ENCODE results near the gene CSF1. TPM values are rescaled to one million over a fixed set of nuclear protein-coding genes. Genes with fewer than 3 reads are reported as not detected.

Gene CSF1
- total RNA-seq, 2 donors from 2014 or later, result 46.8 to 95.4 TPM

- peaks cover 65% of the 10 kb centered on the region for H3K36me3 Mint-ChIP-seq (ENCODE audit: low read depth)
- peaks cover 9% of the 10 kb centered on the region for H3K4me1 Mint-ChIP-seq
- no peak overlapping the region for H3K4me3 Mint-ChIP-seq
- H3K9me3 Mint-ChIP-seq, result no peaks in the 10 kb centered on the region
- no peaks in the 10 kb centered on the region for H3K27me3 Mint-ChIP-seq
- H3K27ac Mint-ChIP-seq, result no peak overlapping the region
- no peak for ATAC-seq (replicated peaks)
Observed at GRCh38 chr1:109929170-109929569, 18.5 kb downstream of the CSF1 start.

- Mint-ChIP-seq H3K27me3 (no peaks in the 10 kb centered on the region), H3K9me3 (no peaks in the 10 kb centered on the region), H3K27ac (peak overlapping the region; percentile 79), H3K36me3 (ENCODE audit: low read depth) (peaks cover 59% of the 10 kb centered on the region), H3K4me1 (peaks cover 13% of the 10 kb centered on the region), H3K4me3 (no peak overlapping the region)
- no peak for ATAC-seq (replicated peaks)
Observed at GRCh38 chr1:109929588-109930251, 19.1 kb downstream of the CSF1 start.

- no peaks in the 10 kb centered on the region for H3K9me3 Mint-ChIP-seq
- peak overlapping the region; percentile 79 for H3K27ac Mint-ChIP-seq
- peaks cover 52% of the 10 kb centered on the region for H3K36me3 Mint-ChIP-seq (ENCODE audit: low read depth)
- H3K4me3 Mint-ChIP-seq, result no peak overlapping the region
- H3K4me1 Mint-ChIP-seq, result peaks cover 9% of the 10 kb centered on the region
- no peaks in the 10 kb centered on the region for H3K27me3 Mint-ChIP-seq
- ATAC-seq (replicated peaks), result no peak
Observed at GRCh38 chr1:109930252-109930993, 19.8 kb downstream of the CSF1 start.

- H3K27ac Mint-ChIP-seq, result peak overlapping the region; percentile 70
- peaks cover 5% of the 10 kb centered on the region for H3K9me3 Mint-ChIP-seq
- H3K4me1 Mint-ChIP-seq, result peaks cover 9% of the 10 kb centered on the region
- no peaks in the 10 kb centered on the region for H3K27me3 Mint-ChIP-seq
- no peak for ATAC-seq (replicated peaks)
- H3K36me3 Mint-ChIP-seq (ENCODE audit: low read depth), result peaks cover 44% of the 10 kb centered on the region
- no peak overlapping the region for H3K4me3 Mint-ChIP-seq
Observed at GRCh38 chr1:109931189-109931731, 20.6 kb downstream of the CSF1 start.

GRCh38 chr1:109931911-109932636 lies 21.4 kb downstream of the CSF1 start:
- no peak for ATAC-seq (replicated peaks)

GRCh38 chr1:109932679-109933078 lies 22.0 kb downstream of the CSF1 start:
- ATAC-seq (replicated peaks), result no peak
- no peaks in the 10 kb centered on the region for H3K27me3 Mint-ChIP-seq
- H3K27ac Mint-ChIP-seq, result no peak overlapping the region
- peaks cover 30% of the 10 kb centered on the region for H3K36me3 Mint-ChIP-seq (ENCODE audit: low read depth)
- peaks cover 5% of the 10 kb centered on the region for H3K4me1 Mint-ChIP-seq
- H3K9me3 Mint-ChIP-seq, result peaks cover 9% of the 10 kb centered on the region
- H3K4me3 Mint-ChIP-seq, result no peak overlapping the region

More at GRCh38 chr1:109931911-109932636, 21.4 kb downstream of the CSF1 start:
- Mint-ChIP-seq H3K4me1 (peaks cover 5% of the 10 kb centered on the region), H3K27me3 (no peaks in the 10 kb centered on the region), H3K9me3 (peaks cover 9% of the 10 kb centered on the region), H3K36me3 (ENCODE audit: low read depth) (peaks cover 36% of the 10 kb centered on the region), H3K27ac (peak overlapping the region; percentile 37), H3K4me3 (no peak overlapping the region)

- Mint-ChIP-seq H3K27ac (peak overlapping the region; percentile 10), H3K27me3 (no peaks in the 10 kb centered on the region), H3K4me1 (peaks cover 5% of the 10 kb centered on the region), H3K36me3 (ENCODE audit: low read depth) (peaks cover 16% of the 10 kb centered on the region), H3K9me3 (peaks cover 9% of the 10 kb centered on the region), H3K4me3 (no peak overlapping the region)
- ATAC-seq (replicated peaks), result peak; percentile 80
Observed at GRCh38 chr1:109933856-109934711, 23.4 kb downstream of the CSF1 start.

GRCh38 chr1:109935451-109935900 lies 24.8 kb downstream of the CSF1 start:
- peaks cover 2% of the 10 kb centered on the region for H3K36me3 Mint-ChIP-seq (ENCODE audit: low read depth)
- H3K4me1 Mint-ChIP-seq, result peaks cover 5% of the 10 kb centered on the region
- no peaks in the 10 kb centered on the region for H3K27me3 Mint-ChIP-seq

GRCh38 chr1:109937738-109938137 lies 27.1 kb downstream of the CSF1 start:
- Mint-ChIP-seq H3K27me3 (no peaks in the 10 kb centered on the region), H3K27ac (no peak overlapping the region), H3K9me3 (peaks cover 9% of the 10 kb centered on the region), H3K36me3 (ENCODE audit: low read depth) (no peaks in the 10 kb centered on the region), H3K4me1 (peaks cover 5% of the 10 kb centered on the region), H3K4me3 (no peak overlapping the region)
- ATAC-seq (replicated peaks), result no peak

More at GRCh38 chr1:109935451-109935900, 24.8 kb downstream of the CSF1 start:
- Mint-ChIP-seq H3K4me3 (no peak overlapping the region), H3K27ac (no peak overlapping the region), H3K9me3 (peaks cover 9% of the 10 kb centered on the region)
- ATAC-seq (replicated peaks), result no peak

GRCh38 chr1:109938556-109938955 lies 27.9 kb downstream of the CSF1 start:
- no peaks in the 10 kb centered on the region for H3K27me3 Mint-ChIP-seq
- H3K9me3 Mint-ChIP-seq, result peaks cover 9% of the 10 kb centered on the region
- no peak overlapping the region for H3K27ac Mint-ChIP-seq
- H3K36me3 Mint-ChIP-seq (ENCODE audit: low read depth), result no peaks in the 10 kb centered on the region
- no peak for ATAC-seq (replicated peaks)
- no peak overlapping the region for H3K4me3 Mint-ChIP-seq
- peaks cover 5% of the 10 kb centered on the region for H3K4me1 Mint-ChIP-seq

- Mint-ChIP-seq H3K36me3 (ENCODE audit: low read depth) (no peaks in the 10 kb centered on the region), H3K4me3 (no peak overlapping the region), H3K4me1 (peaks cover 4% of the 10 kb centered on the region), H3K27ac (no peak overlapping the region), H3K9me3 (no peaks in the 10 kb centered on the region), H3K27me3 (peaks cover 3% of the 10 kb centered on the region)
- ATAC-seq (replicated peaks), result no peak
Observed at GRCh38 chr1:109942434-109942833, 31.8 kb downstream of the CSF1 start.

- H3K4me3 Mint-ChIP-seq, result no peak overlapping the region
- no peak overlapping the region for H3K27ac Mint-ChIP-seq
- H3K9me3 Mint-ChIP-seq, result no peaks in the 10 kb centered on the region
- no peaks in the 10 kb centered on the region for H3K36me3 Mint-ChIP-seq (ENCODE audit: low read depth)
- ATAC-seq (replicated peaks), result no peak
- peaks cover 9% of the 10 kb centered on the region for H3K4me1 Mint-ChIP-seq
- peaks cover 3% of the 10 kb centered on the region for H3K27me3 Mint-ChIP-seq
Observed at GRCh38 chr1:109944541-109944940, 33.9 kb downstream of the CSF1 start.

GRCh38 chr1:109946511-109946910 lies 35.9 kb downstream of the CSF1 start:
- peaks cover 3% of the 10 kb centered on the region for H3K27me3 Mint-ChIP-seq
- no peaks in the 10 kb centered on the region for H3K36me3 Mint-ChIP-seq (ENCODE audit: low read depth)
- H3K27ac Mint-ChIP-seq, result no peak overlapping the region
- no peaks in the 10 kb centered on the region for H3K9me3 Mint-ChIP-seq
- peaks cover 9% of the 10 kb centered on the region for H3K4me1 Mint-ChIP-seq
- no peak overlapping the region for H3K4me3 Mint-ChIP-seq
- no peak for ATAC-seq (replicated peaks)
